GM12878 (cell line): ENCODE data around the gene CMSS1. TPM values are rescaled to one million over a fixed set of nuclear protein-coding genes. Genes with fewer than 3 reads are reported as not detected.

Experiments used
- ATAC-seq: fragments of 200-7000 bp; cut with Tn5 transposase; 3 replicates; pipeline ENCODE4 v1.9.1; 2020; ENCODE audit warnings: mild to moderate bottlenecking, moderate library complexity
- BruUV-seq: library from RNA; stranded (reverse); fragments of 400-500 nt; replicated peaks from 2 replicates; lab custom pipeline; 2021; lab: Mats Ljungman, UMichigan
- CTCF ChIA-PET: fragments of 300-600 bp; sonication (Branson Sonifier 250); formaldehyde crosslinking; extraction: SDS; loops from one replicate; lab custom pipeline; 2021; ENCODE audit warnings: inconsistent platforms; lab: Yijun Ruan, JAX
- POLR2A ChIA-PET: fragments of 350-600 bp; formaldehyde crosslinking; extraction: SDS; loops from one replicate; lab custom pipeline; 2021; ENCODE audit warnings: inconsistent platforms; lab: Charles Lee
- RAD21 ChIA-PET: fragments of 300-600 bp; sonication (Branson Sonifier 250); formaldehyde crosslinking; loops from one replicate; lab custom pipeline; 2023; ENCODE audit warnings: antibody characterized with exemption; ENCODE audit not compliant: unreplicated experiment; lab: Charles Lee
- SMC1A ChIA-PET: fragments of 300-600 bp; sonication (Branson Sonifier 250); formaldehyde crosslinking; loops from one replicate; lab custom pipeline; 2023; ENCODE audit not compliant: unreplicated experiment, uncharacterized antibody; lab: Charles Lee
- DNase-seq: peaks from one replicate; pipeline ENCODE4 v3.0.0-alpha.2; 2011; ENCODE audit warnings: low read depth, low spot score
- FAIRE-seq: peaks from 3 replicates; lab custom pipeline; 2011; peaks lifted over from hg19 to GRCh38; lab: Jason Lieb, UNC
- H2AFZ ChIP-seq: 2 replicates; pipeline ENCODE4 v1.6.0; 2011; ENCODE audit warnings: low read depth, low read length, control low read depth; ENCODE audit not compliant: control insufficient read depth
- H3K27ac ChIP-seq: 2 replicates; pipeline ENCODE4 v1.5.1; 2011; ENCODE audit warnings: control low read depth; ENCODE audit not compliant: control insufficient read depth, insufficient read depth
- H3K27me3 ChIP-seq, 2 experiments: replicated peaks in 1 of 2; 2 replicates each; pipeline versions ENCODE4 v1.6.0 to v1.6.1; 2011; ENCODE audit warnings: low read length in 1 of 2; ENCODE audit not compliant: control insufficient read depth in 2 of 2, insufficient read depth in 2 of 2
- H3K36me3 ChIP-seq, 2 experiments: 2 replicates each; pipeline ENCODE4 v1.5.1; 2011; ENCODE audit warnings: low read length in 1 of 2; ENCODE audit not compliant: control insufficient read depth in 2 of 2, insufficient read depth in 2 of 2
- H3K4me1 ChIP-seq: 2 replicates; pipeline ENCODE4 v1.6.1; 2011; ENCODE audit warnings: mild to moderate bottlenecking, low read length, moderate library complexity, mixed read lengths; ENCODE audit not compliant: control insufficient read depth, insufficient read depth
- H3K4me2 ChIP-seq: 2 replicates; pipeline ENCODE4 v1.6.0; 2011; ENCODE audit warnings: control low read depth; ENCODE audit not compliant: control insufficient read depth, insufficient read depth
- H3K4me3 ChIP-seq: fragments of 200-600 bp; sonication (generic); 2 replicates; pipeline ENCODE4 v1.5.1; 2016
- H3K79me2 ChIP-seq: 2 replicates; pipeline ENCODE4 v1.6.0; 2011; ENCODE audit warnings: low read length; ENCODE audit not compliant: control insufficient read depth, insufficient read depth
- H3K9ac ChIP-seq: 2 replicates; pipeline ENCODE4 v1.8.0; 2011; ENCODE audit warnings: low read length, control low read depth, mixed read lengths; ENCODE audit not compliant: control insufficient read depth, insufficient read depth
- H3K9me3 ChIP-seq: replicated peaks from 3 replicates; pipeline ENCODE4 v1.5.1; 2011; ENCODE audit warnings: mild to moderate bottlenecking, low read length; ENCODE audit not compliant: control insufficient read depth, insufficient read depth
- H4K20me1 ChIP-seq: 2 replicates; pipeline ENCODE4 v1.6.0; 2011; ENCODE audit not compliant: control insufficient read depth, insufficient read depth
- CREM ChIP-seq: IDR thresholded peaks from 2 replicates; pipeline ENCODE4 v1.6.1; 2014; ENCODE audit warnings: antibody characterized with exemption, low read depth
- E2F8 ChIP-seq: fragments of 450-650 bp; IDR thresholded peaks from 2 replicates; pipeline ENCODE4 v1.6.1; 2018; ENCODE audit warnings: mild to moderate bottlenecking, low read depth, moderate library complexity; ENCODE audit not compliant: partially characterized antibody
- NFIC ChIP-seq: IDR thresholded peaks from 2 replicates; pipeline ENCODE4 v1.6.1; 2012; ENCODE audit warnings: low read depth, mild to moderate bottlenecking, inconsistent platforms, low read length, moderate library complexity
- NFXL1 ChIP-seq: fragments of 450-650 bp; IDR thresholded peaks from 2 replicates; pipeline ENCODE4 v1.6.1; 2017; ENCODE audit warnings: antibody characterized with exemption, mild to moderate bottlenecking, borderline replicate concordance
- POLR2AphosphoS5 ChIP-seq: IDR thresholded peaks from 2 replicates; pipeline ENCODE4 v1.6.1; 2011; ENCODE audit warnings: mild to moderate bottlenecking, low read length, inconsistent platforms
- SIX5 ChIP-seq: IDR thresholded peaks from 2 replicates; pipeline ENCODE4 v1.6.1; 2011; ENCODE audit warnings: mild to moderate bottlenecking, low read depth, low read length, moderate library complexity; ENCODE audit not compliant: severe bottlenecking
- ZNF384 ChIP-seq: IDR thresholded peaks from 2 replicates; pipeline ENCODE4 v1.6.1; 2012; ENCODE audit warnings: low read depth, mild to moderate bottlenecking, low read length, improper control_type of control experiment, borderline replicate concordance
- WGBS: methylation state at CpG from one replicate; pipeline ENCODE4 v1.1.6; 2016; ENCODE audit warnings: low lambda C conversion rate; ENCODE audit not compliant: insufficient replicate concordance, insufficient coverage; ENCODE audit errors: missing lambda C conversion rate; 5-methylcytosine and 5-hydroxymethylcytosine counted together
- in situ Hi-C: fragments of 300-500 bp; cut with MboI; formaldehyde crosslinking; loops from 9 replicates; pipeline ENCODE4 v1.14.3; 2018; ENCODE audit warnings: mixed read lengths
- intact Hi-C: fragments of 100-400 bp; cut with micrococcal nuclease; formaldehyde crosslinking; loops from one replicate; pipeline ENCODE4 v1.14.2; 2022; ENCODE audit not compliant: unreplicated experiment
- polyA plus RNA-seq, 11 experiments: library from polyadenylated mRNA; depleted of rRNA in 4 of 11; unstranded in 6 of 11; stranded (reverse) in 5 of 11; fragments of >200 nt; fragmentation: Nextera tagmentation in 4 of 11; fragmentation: Illumina TruSeq in 1 of 11; extraction: Ambion mirVana in 4 of 11; extraction: Trizol in 1 of 11; gene quantifications; 1 replicate in 1 of 11; 2 replicates in 10 of 11; pipeline versions ENCODE4 v1.2.1 to v1.2.3, GENCODE V29; 2011 to 2016; ENCODE audit warnings: inconsistent platforms in 2 of 11, missing spikeins in 2 of 11, low read depth in 1 of 11
- total RNA-seq, 4 experiments: library from RNA; depleted of rRNA in 3 of 4; stranded (reverse); fragments of >200 nt in 3 of 4; fragmentation: Illumina TruSeq in 1 of 4; extraction: Trizol in 1 of 4; gene quantifications; 2 replicates each; pipeline versions ENCODE4 v1.2.1 to v1.2.3, GENCODE V29; 2013 to 2021

Gene CMSS1
- total and polyA plus RNA-seq, 10 of the 15 experiments (the other 5 are each of a cell fraction or from before 2014, with no cell fraction given), result 31.0 to 118 (median 70.1) TPM

GRCh38 chr3:100129941-100130340 lies 312.3 kb downstream of the CMSS1 start:
- intact Hi-C loops, result no loop called here

More at GRCh38 chr3:100129941-100130340, 312.3 kb downstream of the CMSS1 start:
- H3K9ac ChIP-seq, result no peak overlapping the region
- no peak overlapping the region for H3K4me2 ChIP-seq
- ChIA-PET RAD21 (no interaction called here), CTCF (interaction anchor here (1.0 to 1.5 kb wide), 3 partner anchors 10 to 61 kb away, joined by 3 to 5 read pairs (median 3); no protein-coding TSS in a partner anchor), POLR2A (no interaction called here), SMC1A (no interaction called here)
- no peaks in the 10 kb centered on the region for H3K27me3 ChIP-seq
- no peaks in the 10 kb centered on the region for H4K20me1 ChIP-seq
- in situ Hi-C loops, result no loop called here
- FAIRE-seq, result no peak
- no peak overlapping the region for H3K4me3 ChIP-seq
- H3K27ac ChIP-seq, result no peak overlapping the region
- ATAC-seq, result no peak
- TF ChIP-seq E2F8 (no peak), POLR2AphosphoS5 (no peak), NFXL1 (no peak), NFIC (no peak), SIX5 (no peak), CREM (no peak), ZNF384 (no peak)
- H2AFZ ChIP-seq, result no peak overlapping the region
- H3K79me2 ChIP-seq, result no peaks in the 10 kb centered on the region
- no peak for DNase-seq
- no peaks in the 10 kb centered on the region for H3K36me3 ChIP-seq
- BruUV-seq, result no TSS peak
- no peaks in the 10 kb centered on the region for H3K9me3 ChIP-seq
- no peaks in the 10 kb centered on the region for H3K4me1 ChIP-seq
- WGBS, result 94% methylated on average over 1 of the region's 1 CpG
